Bronchial epithelial cell (primary cell): ENCODE measurements around the gene CLSTN2. TPM values are rescaled to one million over a fixed set of nuclear protein-coding genes. Genes with fewer than 3 reads are reported as not detected.

Experiments
- DNase-seq: peaks from one replicate; pipeline ENCODE4 v3.0.0-alpha.2; 2010; ENCODE audit warnings: low read depth
- FAIRE-seq: peaks from 2 replicates; lab custom pipeline; 2011; peaks lifted over from hg19 to GRCh38; lab: Jason Lieb, UNC
- H3K27me3 ChIP-seq: 2 replicates; pipeline ENCODE4 v1.5.1; 2011; ENCODE audit warnings: low read length; ENCODE audit not compliant: control insufficient read depth, insufficient read depth
- H3K36me3 ChIP-seq: 2 replicates; pipeline ENCODE4 v1.5.1; 2011; ENCODE audit warnings: low read length; ENCODE audit not compliant: control insufficient read depth, insufficient read depth
- H3K4me3 ChIP-seq: 2 replicates; pipeline ENCODE4 v1.5.1; 2011; ENCODE audit warnings: mild to moderate bottlenecking, low read depth, low read length, control low read depth
- total RNA-seq: library from RNA; depleted of rRNA; stranded (reverse); fragments of >200 nt; gene quantifications from 2 replicates; pipeline ENCODE4 v1.2.1, GENCODE V29; 2014
- TF ChIP-seq, protein P1 (sequence below): IDR thresholded peaks from 2 replicates; pipeline ENCODE4 v1.5.1; 2011; ENCODE audit warnings: mild to moderate bottlenecking, moderate library complexity, low read length, control low read depth, inconsistent platforms; ENCODE audit not compliant: insufficient read depth, severe bottlenecking

CLSTN2 gene
- total RNA-seq, 1 donor from 2014 or later: 0.26 TPM

DNA sequence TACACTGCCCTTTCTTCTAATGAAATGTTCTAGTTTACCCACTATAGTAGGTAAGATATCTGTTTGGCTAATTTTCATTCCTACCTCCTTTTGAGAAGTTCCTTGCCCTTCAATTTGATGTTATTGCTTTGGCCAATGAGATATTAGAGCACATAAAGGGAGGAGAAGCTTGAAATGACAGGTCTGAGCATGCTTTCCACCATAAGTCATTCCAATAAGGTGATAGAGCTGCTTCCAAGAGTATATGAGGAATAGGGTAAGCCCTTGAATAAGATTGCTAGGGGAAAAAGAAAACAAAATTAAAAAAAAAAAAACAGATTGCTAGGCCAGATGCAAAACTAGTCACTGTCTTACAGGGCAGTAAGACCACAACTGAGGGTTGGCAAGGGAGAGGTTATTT, 664.0 kb downstream of the CLSTN2 start:
- DNase-seq (peak; percentile 93), FAIRE-seq (no peak)
- TF ChIP-seq, protein P1, sequence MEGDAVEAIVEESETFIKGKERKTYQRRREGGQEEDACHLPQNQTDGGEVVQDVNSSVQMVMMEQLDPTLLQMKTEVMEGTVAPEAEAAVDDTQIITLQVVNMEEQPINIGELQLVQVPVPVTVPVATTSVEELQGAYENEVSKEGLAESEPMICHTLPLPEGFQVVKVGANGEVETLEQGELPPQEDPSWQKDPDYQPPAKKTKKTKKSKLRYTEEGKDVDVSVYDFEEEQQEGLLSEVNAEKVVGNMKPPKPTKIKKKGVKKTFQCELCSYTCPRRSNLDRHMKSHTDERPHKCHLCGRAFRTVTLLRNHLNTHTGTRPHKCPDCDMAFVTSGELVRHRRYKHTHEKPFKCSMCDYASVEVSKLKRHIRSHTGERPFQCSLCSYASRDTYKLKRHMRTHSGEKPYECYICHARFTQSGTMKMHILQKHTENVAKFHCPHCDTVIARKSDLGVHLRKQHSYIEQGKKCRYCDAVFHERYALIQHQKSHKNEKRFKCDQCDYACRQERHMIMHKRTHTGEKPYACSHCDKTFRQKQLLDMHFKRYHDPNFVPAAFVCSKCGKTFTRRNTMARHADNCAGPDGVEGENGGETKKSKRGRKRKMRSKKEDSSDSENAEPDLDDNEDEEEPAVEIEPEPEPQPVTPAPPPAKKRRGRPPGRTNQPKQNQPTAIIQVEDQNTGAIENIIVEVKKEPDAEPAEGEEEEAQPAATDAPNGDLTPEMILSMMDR: no peak
- Histone ChIP-seq H3K27me3 (no peaks in the 10 kb centered on the region), H3K36me3 (no peaks in the 10 kb centered on the region), H3K4me3 (no peak overlapping the region)

DNA sequence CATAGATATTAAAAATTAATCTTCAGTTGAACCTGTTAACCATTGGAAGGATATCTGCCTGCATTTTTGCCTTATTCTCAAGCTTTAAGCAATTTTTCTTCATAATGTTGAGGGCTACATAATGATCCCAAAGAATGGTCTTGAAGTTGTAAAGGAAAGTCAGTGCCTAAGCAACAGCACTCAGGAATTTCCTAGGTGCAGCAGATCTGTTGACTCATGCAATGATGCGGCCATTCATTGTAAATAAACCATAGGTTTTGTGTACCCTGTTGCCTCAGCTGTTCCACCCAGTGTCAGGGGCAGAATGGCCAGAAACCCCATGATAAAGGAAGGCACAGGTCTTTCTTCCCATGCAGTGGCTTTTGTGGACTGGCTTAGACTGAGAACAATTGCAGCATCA, 664.5 kb downstream of the CLSTN2 start:
- FAIRE-seq (no peak), DNase-seq (peak; percentile 91)
- Histone ChIP-seq H3K4me3 (no peak overlapping the region), H3K27me3 (no peaks in the 10 kb centered on the region), H3K36me3 (no peaks in the 10 kb centered on the region)
- TF ChIP-seq, protein P1: no peak

DNA sequence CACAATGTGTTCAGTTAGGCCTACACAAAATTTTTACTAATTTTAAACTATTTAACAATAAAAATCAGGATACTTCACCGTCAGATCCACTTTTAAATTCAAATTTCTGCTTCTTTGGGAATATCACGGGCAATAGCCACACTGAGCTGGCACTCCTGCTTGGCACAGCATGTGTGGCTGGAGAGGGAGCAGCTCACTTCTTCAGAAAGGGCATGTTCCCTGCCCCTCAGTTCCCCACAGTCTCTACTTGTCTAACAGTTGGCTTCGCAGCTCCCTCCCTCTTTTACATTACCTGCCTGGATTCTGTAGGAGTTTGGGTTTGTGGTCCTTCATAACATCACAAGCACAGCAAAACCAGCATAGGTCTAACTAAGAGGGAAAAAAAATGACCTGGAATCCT, 666.9 kb downstream of the CLSTN2 start:
- Histone ChIP-seq H3K4me3 (no peak overlapping the region), H3K36me3 (no peaks in the 10 kb centered on the region), H3K27me3 (no peaks in the 10 kb centered on the region)
- FAIRE-seq: no peak
- no peak for DNase-seq
- TF ChIP-seq, protein P1: no peak

DNA sequence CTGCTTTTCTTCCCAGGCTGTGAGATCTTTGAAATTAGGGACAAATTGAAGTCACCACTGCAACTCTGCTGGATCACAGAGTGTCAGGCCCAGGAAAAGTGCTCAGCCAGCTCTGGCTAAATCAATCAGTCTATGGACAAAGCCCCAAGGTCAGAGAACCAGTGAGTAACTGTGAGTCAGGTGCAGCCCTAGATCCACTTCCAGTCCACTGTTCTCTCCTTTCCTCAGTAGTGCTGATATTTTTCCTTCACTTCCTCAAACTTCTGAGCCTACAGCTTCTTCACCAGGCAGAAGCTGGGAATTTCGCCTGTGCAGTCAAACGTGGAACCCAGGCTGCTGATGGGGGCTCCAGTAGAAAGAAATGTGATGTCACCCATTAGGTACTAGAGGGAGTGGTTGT, 667.8 kb downstream of the CLSTN2 start:
- TF ChIP-seq, protein P1: no peak
- Histone ChIP-seq H3K27me3 (no peaks in the 10 kb centered on the region), H3K4me3 (no peak overlapping the region), H3K36me3 (no peaks in the 10 kb centered on the region)
- peak; percentile 58 for FAIRE-seq
- peak; percentile 34 for DNase-seq

DNA sequence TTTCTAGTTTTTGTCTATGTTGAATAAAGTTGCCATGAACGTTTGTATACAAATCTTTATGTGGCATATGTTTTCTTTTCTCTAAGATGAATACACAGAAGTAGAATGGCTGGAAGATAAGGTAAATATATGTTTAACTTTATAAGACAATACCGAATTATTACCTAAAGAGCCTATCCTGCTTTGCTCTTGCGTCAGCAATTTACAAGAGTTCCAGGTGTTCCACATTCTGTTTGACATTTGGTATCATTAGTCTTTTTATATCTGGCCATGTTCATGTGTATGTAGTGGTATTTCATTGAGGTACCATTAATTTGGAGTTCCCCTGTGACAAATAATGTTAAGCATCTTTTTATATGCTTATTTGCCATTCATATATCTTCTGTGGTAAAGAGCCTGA, 668.8 kb downstream of the CLSTN2 start:
- FAIRE-seq (no peak), DNase-seq (no peak)
- TF ChIP-seq, protein P1: no peak
- Histone ChIP-seq H3K36me3 (no peaks in the 10 kb centered on the region), H3K4me3 (no peak overlapping the region), H3K27me3 (no peaks in the 10 kb centered on the region)

DNA sequence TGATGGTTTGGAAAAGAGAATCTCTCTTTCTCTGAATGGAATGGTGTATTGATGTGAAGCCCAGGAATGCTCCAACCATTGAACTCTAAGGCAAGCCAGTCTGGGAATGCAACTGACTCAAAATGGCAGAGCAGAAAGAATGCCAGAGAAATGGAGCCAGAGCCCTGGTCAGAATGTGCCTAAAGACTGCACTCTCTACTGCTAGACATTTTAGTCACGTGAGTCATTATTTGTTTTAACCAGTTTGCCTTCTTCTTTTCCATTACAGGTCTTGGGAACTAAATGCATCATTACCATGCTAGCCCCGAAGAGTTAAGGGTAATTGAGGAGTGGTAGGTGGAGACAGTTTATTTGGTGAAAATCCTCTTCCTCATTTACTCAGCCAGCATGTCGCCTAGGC, 675.6 kb downstream of the CLSTN2 start:
- TF ChIP-seq, protein P1: no peak
- no peaks in the 10 kb centered on the region for H3K36me3 ChIP-seq
- H3K4me3 ChIP-seq: no peak overlapping the region
- H3K27me3 ChIP-seq: no peaks in the 10 kb centered on the region
- peak; percentile 47 for FAIRE-seq
- DNase-seq: peak; percentile 29
